ENCODE results near the gene SNX32. TPM values are rescaled to one million over a fixed set of nuclear protein-coding genes. Genes with fewer than 3 reads are reported as not detected.

SNX32 gene
- total and polyA plus RNA-seq, 2 of the 13 experiments (the other 11 are each of a cell fraction or from before 2014, with no cell fraction given), result 0.09 to 0.34 TPM

DNA sequence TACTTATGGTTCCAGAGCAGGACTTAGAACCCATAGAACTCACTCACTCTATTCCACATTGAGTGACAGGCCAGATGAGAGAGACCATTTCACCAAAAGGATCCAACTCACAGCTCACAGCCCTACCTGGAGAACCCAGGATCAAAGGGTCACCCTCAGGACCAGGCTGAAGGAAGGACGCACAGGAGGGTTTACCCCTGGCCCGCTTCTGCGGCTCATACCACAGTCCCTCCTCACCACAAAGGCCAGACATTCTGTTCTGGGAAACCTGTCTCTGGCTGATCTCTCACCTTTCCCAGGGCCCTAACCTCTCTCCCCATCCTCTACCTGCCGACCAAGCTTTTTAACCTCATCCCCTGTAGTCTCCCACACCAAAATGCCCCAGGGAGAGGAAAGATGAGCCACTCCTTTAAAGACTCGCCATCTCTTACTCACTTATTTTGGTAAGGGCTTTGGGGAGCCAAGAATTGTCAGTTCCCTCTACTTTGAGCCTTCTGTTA, 61.8 kb downstream of the SNX32 start (continued):
- TF ChIP-seq, protein P1, sequence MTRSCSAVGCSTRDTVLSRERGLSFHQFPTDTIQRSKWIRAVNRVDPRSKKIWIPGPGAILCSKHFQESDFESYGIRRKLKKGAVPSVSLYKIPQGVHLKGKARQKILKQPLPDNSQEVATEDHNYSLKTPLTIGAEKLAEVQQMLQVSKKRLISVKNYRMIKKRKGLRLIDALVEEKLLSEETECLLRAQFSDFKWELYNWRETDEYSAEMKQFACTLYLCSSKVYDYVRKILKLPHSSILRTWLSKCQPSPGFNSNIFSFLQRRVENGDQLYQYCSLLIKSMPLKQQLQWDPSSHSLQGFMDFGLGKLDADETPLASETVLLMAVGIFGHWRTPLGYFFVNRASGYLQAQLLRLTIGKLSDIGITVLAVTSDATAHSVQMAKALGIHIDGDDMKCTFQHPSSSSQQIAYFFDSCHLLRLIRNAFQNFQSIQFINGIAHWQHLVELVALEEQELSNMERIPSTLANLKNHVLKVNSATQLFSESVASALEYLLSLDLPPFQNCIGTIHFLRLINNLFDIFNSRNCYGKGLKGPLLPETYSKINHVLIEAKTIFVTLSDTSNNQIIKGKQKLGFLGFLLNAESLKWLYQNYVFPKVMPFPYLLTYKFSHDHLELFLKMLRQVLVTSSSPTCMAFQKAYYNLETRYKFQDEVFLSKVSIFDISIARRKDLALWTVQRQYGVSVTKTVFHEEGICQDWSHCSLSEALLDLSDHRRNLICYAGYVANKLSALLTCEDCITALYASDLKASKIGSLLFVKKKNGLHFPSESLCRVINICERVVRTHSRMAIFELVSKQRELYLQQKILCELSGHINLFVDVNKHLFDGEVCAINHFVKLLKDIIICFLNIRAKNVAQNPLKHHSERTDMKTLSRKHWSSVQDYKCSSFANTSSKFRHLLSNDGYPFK (CRISPR knock-in tag; IDR thresholded peaks at IDR 0.05; ENCODE audit: borderline replicate concordance), result no peak

DNA sequence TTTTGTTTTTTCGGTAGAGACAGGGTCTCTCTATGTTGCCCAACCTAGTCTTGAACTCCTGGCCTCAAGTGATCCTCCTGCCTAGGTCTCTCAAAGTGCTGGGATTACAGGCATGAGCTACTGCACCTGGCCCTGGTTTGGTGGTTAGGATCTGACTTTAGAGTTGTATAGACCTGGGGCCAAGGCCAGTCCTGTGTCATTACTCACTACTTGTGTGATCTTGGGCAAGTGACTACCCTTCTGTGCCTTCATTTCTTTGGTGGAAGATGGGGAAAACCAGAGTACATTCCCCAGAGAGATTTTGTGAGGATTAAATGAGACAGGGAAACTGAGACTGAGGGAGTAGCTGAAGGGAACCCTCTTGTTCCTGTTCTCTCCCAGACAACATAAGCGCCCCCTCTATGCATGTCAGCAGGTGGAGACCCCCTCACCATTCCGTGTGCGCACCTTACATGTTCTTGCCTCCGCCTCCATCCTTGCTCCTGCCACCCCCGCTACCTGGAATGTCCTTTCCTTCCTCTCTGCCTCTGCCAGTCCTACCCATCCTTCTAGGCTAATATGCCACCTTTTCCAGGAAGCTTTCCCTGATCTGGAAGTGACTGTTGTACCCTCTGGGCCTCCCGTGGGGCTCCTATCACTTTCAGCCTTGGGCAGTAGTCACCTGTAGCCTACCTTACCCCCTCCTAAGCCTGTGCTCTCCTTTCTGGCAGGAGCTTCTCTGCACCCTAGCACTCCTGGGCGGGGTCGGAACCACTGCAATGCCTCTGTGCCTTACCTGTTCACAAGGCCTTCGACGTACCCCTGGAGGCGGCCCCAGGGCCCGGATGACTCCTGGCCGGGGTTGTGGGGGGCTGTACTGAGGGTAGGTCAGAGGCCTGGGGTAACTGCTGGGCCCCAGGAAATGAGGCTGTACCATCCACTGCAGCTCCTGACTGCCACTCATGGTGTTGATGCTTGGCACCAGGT, 62.6 kb downstream of the SNX32 start:
- in situ Hi-C loops (cut with HindIII; ENCODE audit: extremely low pct_ligation_motif_present, low pct_unique_long_range_greater_than_20kb) (no loop called here), intact Hi-C loops (cut with micrococcal nuclease; ENCODE audit: unreplicated experiment) (no loop called here)
- ChIA-PET CTCF (ENCODE audit: low intra/inter-chr PET ratio, low total read pairs) (no interaction called here), POLR2A (interaction anchor here (1.4 kb wide), 1 partner anchor 8 kb away, joined by 8 read pairs; the partner anchor contains the start of gene FIBP)
- no peak overlapping the region for H2AFZ ChIP-seq (ENCODE audit: low read length)
- no peaks in the 10 kb centered on the region for H4K20me1 ChIP-seq (ENCODE audit: insufficient read depth, low read length)
- TF ChIP-seq ZMAT3 (CRISPR knock-in tag; conservative IDR thresholded peaks at IDR 0.05), result no peak
- no peak for TF ChIP-seq ZBTB42 (CRISPR knock-in tag; IDR thresholded peaks at IDR 0.05)
- TF ChIP-seq NFIB (CRISPR knock-in tag; IDR thresholded peaks at IDR 0.05; ENCODE audit: borderline replicate concordance), result no peak
- TF ChIP-seq TAF1 (CRISPR knock-in tag; IDR thresholded peaks at IDR 0.05), result no peak
- TF ChIP-seq POLR2AphosphoS2 (IDR thresholded peaks at IDR 0.05; ENCODE audit: low read depth, low read length), result peak; percentile 47; the same call in 1 of the 2 replicates
- TF ChIP-seq, protein P2, sequence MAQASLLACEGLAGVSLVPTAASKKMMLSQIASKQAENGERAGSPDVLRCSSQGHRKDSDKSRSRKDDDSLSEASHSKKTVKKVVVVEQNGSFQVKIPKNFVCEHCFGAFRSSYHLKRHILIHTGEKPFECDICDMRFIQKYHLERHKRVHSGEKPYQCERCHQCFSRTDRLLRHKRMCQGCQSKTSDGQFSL (CRISPR knock-in tag; IDR thresholded peaks at IDR 0.05), result no peak
- FAIRE-seq, result no peak
- no peaks in the 10 kb centered on the region; a peak in 1 of 5 replicates for H3K27me3 ChIP-seq (ENCODE audit: control insufficient read depth in 1 of 2, insufficient read depth in 2 of 2, low read length in 2 of 2)
- no peak for ATAC-seq
- WGBS (ENCODE audit: low lambda C conversion rate), result 96% methylated on average over 14 of the region's 14 CpGs
- H3K9me3 ChIP-seq (ENCODE audit: low read length), result no peaks in the 10 kb centered on the region
- peaks cover 32% of the 10 kb centered on the region for H3K79me2 ChIP-seq (ENCODE audit: insufficient read depth, low read length)
- no peak overlapping the region for H3K4me2 ChIP-seq (ENCODE audit: low read depth, low read length)
- no TSS peak for BruUV-seq (replicated peaks)
- no peak overlapping the region for H3K4me3 ChIP-seq (replicated peaks in 1 of 3; ENCODE audit: insufficient read depth in 1 of 3, low read depth in 2 of 3, low read length in 3 of 3)
- H3K36me3 ChIP-seq (replicated peaks in 1 of 2; ENCODE audit: control insufficient read depth in 1 of 2, insufficient read depth in 2 of 2, low read length in 2 of 2), result peaks cover 8 to 18% of the 10 kb centered on the region in 2 experiments; a peak in 4 of 5 replicates
- no peak overlapping the region for H3K9ac ChIP-seq (ENCODE audit: insufficient read depth, low read depth, low read length)
- no peak overlapping the region for H3K27ac ChIP-seq (ENCODE audit: extremely low read length, insufficient read depth, low read length)
- peaks cover 51% of the 10 kb centered on the region for H3K4me1 ChIP-seq (ENCODE audit: insufficient read depth, low read length)
- DNase-seq (ENCODE audit: low spot score), result no peak
